K562 (cell line): Measurements from ENCODE around the gene NEDD4L. TPM values are rescaled to one million over a fixed set of nuclear protein-coding genes. Genes with fewer than 3 reads are reported as not detected.

Experiments used
- ADNP ChIP-seq: fragments of 200-800 bp; sonication (Bioruptor generic); IDR thresholded peaks from 2 replicates; pipeline ENCODE4 v1.6.1; 2016; ENCODE audit warnings: missing genetic modification characterization, missing compliant biosample characterization
- ARNT ChIP-seq, 2 experiments: fragments of 450-650 bp; IDR thresholded peaks; 2 replicates each; pipeline ENCODE4 v1.6.1; 2016; ENCODE audit warnings: mild to moderate bottlenecking in 1 of 2
- ATF3 ChIP-seq, 2 experiments: fragments of 450-650 bp in 1 of 2; sonication (generic) in 1 of 2; formaldehyde crosslinking in 1 of 2; IDR thresholded peaks in 1 of 2; conservative IDR thresholded peaks in 1 of 2; 2 replicates each; pipeline versions ENCODE4 v1.6.1 to v1.8.1; 2016 to 2023; ENCODE audit warnings: mild to moderate bottlenecking in 2 of 2, moderate library complexity in 2 of 2, inconsistent platforms in 1 of 2, missing genetic modification reagents in 1 of 2
- CC2D1A ChIP-seq: fragments of 450-650 bp; IDR thresholded peaks from 2 replicates; pipeline ENCODE4 v1.6.1; 2017; ENCODE audit warnings: mild to moderate bottlenecking
- CHD1 ChIP-seq: fragments of 200-600 bp; sonication (generic); IDR thresholded peaks from one replicate; pipeline ENCODE4 v1.6.1; 2012; ENCODE audit warnings: mild to moderate bottlenecking, moderate library complexity, low read length, inconsistent platforms
- GTF2A2 ChIP-seq: IDR thresholded peaks from 2 replicates; pipeline ENCODE4 v1.6.1; 2016; ENCODE audit warnings: mild to moderate bottlenecking, missing genetic modification characterization, missing compliant biosample characterization
- HSF4 ChIP-seq: fragments of 250-450 bp; sonication (Bioruptor Pico); IDR thresholded peaks from 2 replicates; pipeline ENCODE4 v2.1.2; 2022; ENCODE audit warnings: mild to moderate bottlenecking, moderate library complexity, borderline replicate concordance
- KDM4B ChIP-seq, 2 experiments: fragments of 450-650 bp in 1 of 2; sonication (generic) in 1 of 2; IDR thresholded peaks; 2 replicates each; pipeline ENCODE4 v1.6.1; 2016 to 2017; ENCODE audit warnings: borderline replicate concordance in 2 of 2, antibody characterized with exemption in 1 of 2, low read depth in 1 of 2, mild to moderate bottlenecking in 1 of 2
- MAFF ChIP-seq: IDR thresholded peaks from 2 replicates; pipeline ENCODE4 v1.6.1; 2012; ENCODE audit warnings: low read length, improper control_type of control experiment
- MAFK ChIP-seq: IDR thresholded peaks from 2 replicates; pipeline ENCODE4 v1.6.1; 2011; ENCODE audit warnings: low read length, improper control_type of control experiment
- MCM7 ChIP-seq, 2 experiments: fragments of 450-650 bp; IDR thresholded peaks; 2 replicates each; pipeline ENCODE4 v1.6.1; 2016 to 2018
- NEUROD1 ChIP-seq: fragments of 150-350 bp; IDR thresholded peaks from 2 replicates; pipeline ENCODE4 v1.6.1; 2014; ENCODE audit warnings: borderline replicate concordance, low read length, low read depth; ENCODE audit not compliant: partially characterized antibody
- NFATC3 ChIP-seq: fragments of 450-650 bp; IDR thresholded peaks from 2 replicates; pipeline ENCODE4 v1.6.1; 2017; ENCODE audit warnings: mild to moderate bottlenecking
- NFXL1 ChIP-seq: fragments of 450-650 bp; formaldehyde crosslinking; IDR thresholded peaks from 2 replicates; pipeline ENCODE4 v1.4.0; 2021; ENCODE audit warnings: mild to moderate bottlenecking
- NR2C2 ChIP-seq, 2 experiments: fragments of 200-800 bp in 1 of 2; sonication (Bioruptor generic) in 1 of 2; sonication (generic) in 1 of 2; formaldehyde crosslinking in 1 of 2; IDR thresholded peaks; 2 replicates each; pipeline versions ENCODE4 v1.6.1 to v1.8.0; 2016 to 2022; ENCODE audit warnings: mild to moderate bottlenecking in 1 of 2, missing compliant biosample characterization in 1 of 2, missing genetic modification characterization in 1 of 2, missing genetic modification reagents in 1 of 2
- PHF8 ChIP-seq: fragments of 200-600 bp; sonication (generic); IDR thresholded peaks from 2 replicates; pipeline ENCODE4 v1.6.1; 2012; ENCODE audit warnings: mixed run types, mild to moderate bottlenecking, inconsistent platforms, low read length, moderate library complexity, borderline replicate concordance
- RBM22 ChIP-seq: fragments of 200-400 bp; formaldehyde crosslinking; IDR thresholded peaks from 2 replicates; pipeline ENCODE4 v1.6.1; 2018; ENCODE audit warnings: low read length, low read depth; ENCODE audit not compliant: poor library complexity, severe bottlenecking
- SREBF1 ChIP-seq: fragments of 150-350 bp; IDR thresholded peaks from 2 replicates; pipeline ENCODE4 v1.6.1; 2014; ENCODE audit warnings: antibody characterized with exemption, low read depth, low read length, borderline replicate concordance
- TAL1 ChIP-seq: fragments of 450-650 bp; IDR thresholded peaks from 2 replicates; pipeline ENCODE4 v1.6.1; 2016; ENCODE audit warnings: mild to moderate bottlenecking
- TARDBP ChIP-seq: fragments of 450-650 bp; IDR thresholded peaks from 2 replicates; pipeline ENCODE4 v1.6.1; 2016
- TCFL5 ChIP-seq: fragments of 250-450 bp; sonication (Bioruptor Pico); conservative IDR thresholded peaks from 2 replicates; pipeline ENCODE4 v1.6.1; 2021; ENCODE audit warnings: mild to moderate bottlenecking, moderate library complexity, matching md5 sums
- ZNF41 ChIP-seq: fragments of 250-450 bp; sonication (Bioruptor Pico); conservative IDR thresholded peaks from 2 replicates; pipeline ENCODE4 v1.4.0; 2020; ENCODE audit warnings: mild to moderate bottlenecking
- ZNF699 ChIP-seq: fragments of 250-450 bp; sonication (Bioruptor Pico); IDR thresholded peaks from 2 replicates; pipeline ENCODE4 v1.8.0; 2021; ENCODE audit warnings: mild to moderate bottlenecking, moderate library complexity; ENCODE audit not compliant: insufficient replicate concordance
- polyA plus RNA-seq, 8 experiments: library from polyadenylated mRNA; depleted of rRNA in 4 of 8; stranded (reverse) in 5 of 8; unstranded in 3 of 8; fragments of >200 nt; fragmentation: Nextera tagmentation in 2 of 8; fragmentation: Illumina TruSeq in 1 of 8; extraction: Ambion mirVana in 2 of 8; extraction: Trizol in 1 of 8; gene quantifications; 2 replicates each; pipeline versions ENCODE4 v1.2.1 to v1.2.3, GENCODE V29; 2011 to 2014; ENCODE audit warnings: inconsistent platforms in 1 of 8, missing spikeins in 1 of 8
- total RNA-seq, 7 experiments: library from RNA; depleted of rRNA in 6 of 7; stranded (reverse); fragments of >200 nt in 6 of 7; fragmentation: Illumina TruSeq in 2 of 7; extraction: Trizol in 2 of 7; gene quantifications; 2 replicates each; pipeline versions ENCODE4 v1.2.1 to v1.2.3, GENCODE V29; 2011 to 2021; ENCODE audit warnings: low replicate concordance in 1 of 7
- TF ChIP-seq, protein P1 (sequence below): fragments of 250-450 bp; sonication (Bioruptor Pico); IDR thresholded peaks from 2 replicates; pipeline ENCODE4 v1.4.0; 2020; ENCODE audit warnings: mild to moderate bottlenecking, moderate library complexity, borderline replicate concordance
- TF ChIP-seq, protein P2 (sequence below): fragments of 250-450 bp; sonication (Bioruptor Pico); IDR thresholded peaks from 2 replicates; pipeline ENCODE4 v1.8.0; 2022; ENCODE audit warnings: moderate library complexity, mild to moderate bottlenecking, inconsistent platforms

Gene NEDD4L
- total and polyA plus RNA-seq, 9 of the 15 experiments (the other 6 are each of a cell fraction or from before 2014, with no cell fraction given), result 8.1 to 33.4 (median 19.9) TPM

GRCh38 chr18:58221060-58221725 lies 177.2 kb downstream of the NEDD4L start (continued):
- TF ChIP-seq NEUROD1, result no peak
- TF ChIP-seq MCM7 (IDR thresholded peaks at IDR 0.05), result no peak
- TF ChIP-seq, protein P1, sequence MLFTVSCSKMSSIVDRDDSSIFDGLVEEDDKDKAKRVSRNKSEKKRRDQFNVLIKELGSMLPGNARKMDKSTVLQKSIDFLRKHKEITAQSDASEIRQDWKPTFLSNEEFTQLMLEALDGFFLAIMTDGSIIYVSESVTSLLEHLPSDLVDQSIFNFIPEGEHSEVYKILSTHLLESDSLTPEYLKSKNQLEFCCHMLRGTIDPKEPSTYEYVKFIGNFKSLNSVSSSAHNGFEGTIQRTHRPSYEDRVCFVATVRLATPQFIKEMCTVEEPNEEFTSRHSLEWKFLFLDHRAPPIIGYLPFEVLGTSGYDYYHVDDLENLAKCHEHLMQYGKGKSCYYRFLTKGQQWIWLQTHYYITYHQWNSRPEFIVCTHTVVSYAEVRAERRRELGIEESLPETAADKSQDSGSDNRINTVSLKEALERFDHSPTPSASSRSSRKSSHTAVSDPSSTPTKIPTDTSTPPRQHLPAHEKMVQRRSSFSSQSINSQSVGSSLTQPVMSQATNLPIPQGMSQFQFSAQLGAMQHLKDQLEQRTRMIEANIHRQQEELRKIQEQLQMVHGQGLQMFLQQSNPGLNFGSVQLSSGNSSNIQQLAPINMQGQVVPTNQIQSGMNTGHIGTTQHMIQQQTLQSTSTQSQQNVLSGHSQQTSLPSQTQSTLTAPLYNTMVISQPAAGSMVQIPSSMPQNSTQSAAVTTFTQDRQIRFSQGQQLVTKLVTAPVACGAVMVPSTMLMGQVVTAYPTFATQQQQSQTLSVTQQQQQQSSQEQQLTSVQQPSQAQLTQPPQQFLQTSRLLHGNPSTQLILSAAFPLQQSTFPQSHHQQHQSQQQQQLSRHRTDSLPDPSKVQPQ, result no peak
- TF ChIP-seq NFATC3, result no peak
- TF ChIP-seq CC2D1A, result no peak
- TF ChIP-seq TCFL5 (CRISPR knock-in tag), result no peak
- TF ChIP-seq, protein P2, sequence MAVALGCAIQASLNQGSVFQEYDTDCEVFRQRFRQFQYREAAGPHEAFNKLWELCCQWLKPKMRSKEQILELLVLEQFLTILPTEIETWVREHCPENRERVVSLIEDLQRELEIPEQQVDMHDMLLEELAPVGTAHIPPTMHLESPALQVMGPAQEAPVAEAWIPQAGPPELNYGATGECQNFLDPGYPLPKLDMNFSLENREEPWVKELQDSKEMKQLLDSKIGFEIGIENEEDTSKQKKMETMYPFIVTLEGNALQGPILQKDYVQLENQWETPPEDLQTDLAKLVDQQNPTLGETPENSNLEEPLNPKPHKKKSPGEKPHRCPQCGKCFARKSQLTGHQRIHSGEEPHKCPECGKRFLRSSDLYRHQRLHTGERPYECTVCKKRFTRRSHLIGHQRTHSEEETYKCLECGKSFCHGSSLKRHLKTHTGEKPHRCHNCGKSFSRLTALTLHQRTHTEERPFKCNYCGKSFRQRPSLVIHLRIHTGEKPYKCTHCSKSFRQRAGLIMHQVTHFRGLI (CRISPR knock-in tag), result no peak
- no peak for TF ChIP-seq KDM4B (IDR thresholded peaks at IDR 0.05; ENCODE audit: borderline replicate concordance in 2 of 2, low read depth in 1 of 2)
- no peak for TF ChIP-seq CHD1
- no peak for TF ChIP-seq HSF4
- no peak for TF ChIP-seq GTF2A2 (tag)
- no peak for TF ChIP-seq SREBF1
- peak; percentile 35; the same call in 1 of the 2 replicates for TF ChIP-seq PHF8
- no peak for TF ChIP-seq NFXL1 (CRISPR knock-in tag)
- TF ChIP-seq MAFK, result peak; percentile 33; the same call in 1 of the 2 replicates
- TF ChIP-seq ATF3 (IDR thresholded peaks at IDR 0.05), result peak; percentile 96
- peak; percentile 73; the same call in 1 of the 2 replicates for TF ChIP-seq ATF3 (CRISPR knock-in tag; conservative IDR thresholded peaks at IDR 0.05)
- TF ChIP-seq MAFF, result peak; percentile 11; the same call in 1 of the 2 replicates
- TF ChIP-seq ZNF699 (CRISPR knock-in tag), result no peak
- no peak for TF ChIP-seq NR2C2 (CRISPR knock-in tag; IDR thresholded peaks at IDR 0.05)
- TF ChIP-seq NR2C2 (tag; IDR thresholded peaks at IDR 0.05), result peak; percentile 79
- TF ChIP-seq ARNT (IDR thresholded peaks at IDR 0.05), result no peak
- TF ChIP-seq RBM22, result no peak
- TF ChIP-seq ADNP (tag), result no peak
- TF ChIP-seq TAL1, result no peak
- TF ChIP-seq TARDBP, result no peak
- no peak for TF ChIP-seq ZNF41 (CRISPR knock-in tag)
